DMS79 treated with DMSO at 0.1 percent for 48 hours (cell line): ENCODE measurements around the gene HIC1.
"Not testable (repeated sequence)": the region's sequence is repeated elsewhere in the genome, so short reads cannot be mapped to it uniquely, and the experiment has no call there.

ENCODE experiments used
- DNase-seq: peaks from one replicate; lab custom pipeline; 2025; lab: John Stamatoyannopoulos, UW

Gene HIC1, protein sequence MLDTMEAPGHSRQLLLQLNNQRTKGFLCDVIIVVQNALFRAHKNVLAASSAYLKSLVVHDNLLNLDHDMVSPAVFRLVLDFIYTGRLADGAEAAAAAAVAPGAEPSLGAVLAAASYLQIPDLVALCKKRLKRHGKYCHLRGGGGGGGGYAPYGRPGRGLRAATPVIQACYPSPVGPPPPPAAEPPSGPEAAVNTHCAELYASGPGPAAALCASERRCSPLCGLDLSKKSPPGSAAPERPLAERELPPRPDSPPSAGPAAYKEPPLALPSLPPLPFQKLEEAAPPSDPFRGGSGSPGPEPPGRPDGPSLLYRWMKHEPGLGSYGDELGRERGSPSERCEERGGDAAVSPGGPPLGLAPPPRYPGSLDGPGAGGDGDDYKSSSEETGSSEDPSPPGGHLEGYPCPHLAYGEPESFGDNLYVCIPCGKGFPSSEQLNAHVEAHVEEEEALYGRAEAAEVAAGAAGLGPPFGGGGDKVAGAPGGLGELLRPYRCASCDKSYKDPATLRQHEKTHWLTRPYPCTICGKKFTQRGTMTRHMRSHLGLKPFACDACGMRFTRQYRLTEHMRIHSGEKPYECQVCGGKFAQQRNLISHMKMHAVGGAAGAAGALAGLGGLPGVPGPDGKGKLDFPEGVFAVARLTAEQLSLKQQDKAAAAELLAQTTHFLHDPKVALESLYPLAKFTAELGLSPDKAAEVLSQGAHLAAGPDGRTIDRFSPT

GRCh38 chr17:2054512-2055291, at the start of gene HIC1:
HIC1 (plus strand) TSS chr17:2055103; CDS start chr17:2056691, 1,588 bp downstream.
- DNase-seq = peak; percentile 58

GRCh38 chr17:2008332-2009126, 46.4 kb upstream of the HIC1 start:
- no peak for DNase-seq

- DNase-seq = no peak
Measured at GRCh38 chr17:2009737-2010136, 45.2 kb upstream of the HIC1 start.

DNA sequence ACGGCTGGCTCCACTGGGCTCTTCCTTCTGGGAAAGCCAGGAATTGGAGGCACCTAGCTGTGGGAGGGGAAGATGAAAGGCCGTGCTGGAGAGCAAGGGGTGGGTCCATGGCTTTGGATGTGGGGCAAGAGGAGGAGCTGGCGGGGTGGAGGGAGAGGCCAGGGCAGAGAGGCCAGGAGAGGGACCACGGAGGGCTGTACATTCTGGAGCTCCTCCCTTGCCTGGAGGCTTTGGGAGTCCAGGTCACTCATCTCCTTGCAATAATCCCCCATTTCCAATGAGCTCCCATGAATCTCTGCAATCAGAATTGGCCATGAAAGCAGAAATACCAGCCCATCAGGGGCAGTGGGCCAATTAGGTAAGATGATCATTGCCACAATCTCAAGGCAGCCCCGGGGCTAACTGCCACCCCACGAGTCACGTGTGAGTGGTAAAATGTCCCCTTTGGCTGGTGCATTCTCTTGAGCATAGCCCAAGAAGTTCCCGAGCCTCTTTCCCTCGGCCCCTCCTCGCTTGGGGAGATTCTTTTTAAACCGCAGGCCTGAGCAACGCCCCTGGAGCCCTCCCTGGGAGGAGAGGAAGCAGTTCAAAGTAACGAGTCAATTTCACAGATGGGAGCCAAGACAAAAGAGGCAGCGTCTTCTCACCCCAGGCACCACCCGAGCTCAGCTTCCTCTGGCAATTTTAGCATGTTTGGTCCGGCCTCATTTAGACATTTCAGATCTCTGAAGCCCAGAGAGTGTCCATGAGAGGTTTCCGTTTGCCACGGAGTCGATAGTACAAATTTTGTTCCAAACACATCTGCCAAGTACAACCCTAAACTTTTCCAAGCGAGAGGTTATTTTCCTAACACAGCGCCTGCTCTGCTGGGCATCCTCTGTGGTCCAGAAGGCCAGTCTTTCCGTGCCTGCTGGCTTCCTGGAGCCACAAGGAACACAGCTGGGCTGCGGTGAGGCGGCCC, 43.2 kb upstream of the HIC1 start:
- DNase-seq = peak; percentile 90

DNA sequence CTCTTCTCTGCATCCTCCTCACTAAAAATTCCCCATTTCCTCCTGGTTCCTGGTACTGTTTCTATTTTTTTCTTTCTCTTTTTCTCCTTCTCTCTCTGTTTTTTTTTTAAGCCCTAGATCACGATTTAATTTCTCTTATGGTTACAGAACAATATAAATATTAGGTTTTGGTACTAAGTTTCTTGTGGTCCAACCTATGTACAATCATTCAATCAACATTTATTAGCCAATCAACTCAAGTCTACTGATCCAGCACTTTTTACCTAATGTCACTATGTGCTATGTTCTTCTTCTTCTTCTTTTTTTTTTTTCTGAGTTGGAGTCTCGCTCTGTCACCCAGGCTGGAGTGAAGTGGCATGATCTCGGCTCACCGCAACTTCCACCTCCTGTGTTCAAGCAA, 42.4 kb upstream of the HIC1 start:
- no peak for DNase-seq

DNA sequence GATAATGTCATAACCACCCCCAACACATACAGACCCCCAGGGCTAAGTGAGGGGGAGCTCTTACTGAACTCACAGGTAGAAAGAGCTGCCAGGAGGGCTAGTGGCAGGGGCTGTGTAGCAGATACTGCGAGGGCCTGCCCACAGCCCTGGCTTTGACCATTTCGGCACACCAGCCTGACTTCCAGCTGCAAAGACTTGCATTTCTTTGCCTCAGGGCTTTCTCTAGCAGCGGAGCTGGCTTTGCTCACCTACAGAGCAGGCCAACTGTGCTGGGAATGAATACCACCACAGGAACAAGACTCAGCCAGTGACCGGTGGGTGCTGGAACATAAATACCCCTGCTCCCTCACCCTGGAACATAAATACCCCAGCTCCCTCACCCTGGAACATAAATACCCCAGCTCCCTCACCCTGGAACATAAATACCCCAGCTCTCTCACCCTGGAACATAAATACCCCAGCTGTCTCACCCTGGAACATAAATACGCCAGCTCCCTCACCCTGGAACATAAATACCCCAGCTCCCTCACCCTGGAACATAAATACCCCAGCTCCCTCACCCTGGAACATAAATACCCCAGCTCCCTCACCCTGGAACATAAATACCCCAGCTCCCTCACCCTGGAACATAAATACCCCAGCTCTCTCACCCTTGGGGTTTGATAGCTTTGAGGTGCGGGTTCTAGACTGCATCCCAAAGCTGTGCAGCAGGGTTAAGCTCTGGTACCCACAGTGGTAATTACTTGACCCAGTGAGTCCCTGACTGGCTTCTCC, 41.5 kb upstream of the HIC1 start:
- DNase-seq = not testable (repeated sequence)

- DNase-seq = no peak
Measured at GRCh38 chr17:2013994-2014317, 40.9 kb upstream of the HIC1 start.

DNA sequence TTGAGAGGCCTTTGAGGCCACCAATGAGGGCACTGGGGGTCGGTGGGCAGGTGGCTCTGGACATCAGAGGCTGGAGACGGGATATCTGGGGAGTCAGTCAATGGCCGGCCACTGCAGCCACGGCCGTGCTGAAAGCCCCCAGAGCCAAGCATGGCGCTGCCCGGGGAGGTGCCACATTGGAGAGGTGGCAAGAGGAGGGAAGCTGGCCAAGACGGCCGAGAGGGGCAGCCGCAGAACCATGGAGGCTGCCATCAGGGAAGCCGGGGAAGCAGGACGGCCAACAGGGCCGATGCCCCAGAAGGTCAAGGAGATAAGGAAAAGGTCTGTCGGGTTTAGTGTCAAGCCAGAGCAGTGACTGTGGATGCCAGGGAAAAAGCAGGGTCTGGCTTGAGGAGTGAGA, 39.6 kb upstream of the HIC1 start:
- DNase-seq = no peak

DNA sequence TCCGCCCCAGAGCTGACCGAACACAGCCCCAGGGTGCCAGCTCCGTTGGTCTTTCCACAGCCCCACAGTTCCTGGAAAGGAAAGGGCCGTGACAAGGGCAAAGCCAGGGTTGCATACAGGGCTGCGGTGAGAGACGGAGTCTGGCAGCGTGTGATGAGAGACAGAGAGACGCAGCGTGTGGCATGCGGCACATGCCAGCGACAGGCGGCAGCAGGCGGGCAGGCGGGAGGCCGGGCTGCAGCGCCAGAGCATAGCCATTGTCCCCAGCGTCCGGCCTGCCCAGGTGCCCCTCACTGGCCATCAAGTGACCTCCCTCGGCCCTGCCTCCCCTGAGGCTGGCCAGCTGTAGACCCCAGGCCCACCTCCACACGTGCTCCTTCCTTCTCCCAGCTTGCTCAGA, 38.4 kb upstream of the HIC1 start:
- DNase-seq = no peak

DNA sequence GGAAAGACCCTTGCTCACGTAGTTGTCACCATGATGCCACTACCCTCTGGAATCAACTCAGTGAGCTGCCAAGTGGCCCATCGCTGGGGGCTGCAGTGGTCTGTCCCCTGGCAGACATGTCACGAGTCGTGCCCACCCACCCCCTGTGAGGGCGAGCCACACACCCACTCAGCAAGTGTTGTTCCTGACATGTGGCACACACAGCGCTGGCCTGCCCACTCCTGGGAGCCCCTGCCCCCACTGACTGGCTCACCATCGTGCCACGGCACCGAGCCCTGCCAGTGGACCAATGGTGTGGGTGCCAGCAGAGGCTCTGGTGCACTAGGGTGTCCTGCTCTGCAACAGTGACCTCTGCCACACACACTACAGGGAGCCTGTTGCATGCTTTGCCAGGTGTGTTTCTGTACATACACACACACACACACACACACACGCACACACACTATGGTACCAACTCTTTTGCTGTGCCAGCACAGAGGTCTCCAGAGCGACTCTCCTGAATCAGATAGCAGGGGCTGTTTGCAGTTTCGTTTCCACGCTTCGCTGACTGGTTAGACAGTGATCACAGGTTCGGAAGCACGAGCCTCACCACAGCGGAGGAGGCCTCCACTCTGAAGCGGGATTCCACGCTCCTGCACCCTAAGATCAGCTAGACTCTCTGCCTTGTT, 37.5 kb upstream of the HIC1 start:
- DNase-seq = peak; percentile 68

DNA sequence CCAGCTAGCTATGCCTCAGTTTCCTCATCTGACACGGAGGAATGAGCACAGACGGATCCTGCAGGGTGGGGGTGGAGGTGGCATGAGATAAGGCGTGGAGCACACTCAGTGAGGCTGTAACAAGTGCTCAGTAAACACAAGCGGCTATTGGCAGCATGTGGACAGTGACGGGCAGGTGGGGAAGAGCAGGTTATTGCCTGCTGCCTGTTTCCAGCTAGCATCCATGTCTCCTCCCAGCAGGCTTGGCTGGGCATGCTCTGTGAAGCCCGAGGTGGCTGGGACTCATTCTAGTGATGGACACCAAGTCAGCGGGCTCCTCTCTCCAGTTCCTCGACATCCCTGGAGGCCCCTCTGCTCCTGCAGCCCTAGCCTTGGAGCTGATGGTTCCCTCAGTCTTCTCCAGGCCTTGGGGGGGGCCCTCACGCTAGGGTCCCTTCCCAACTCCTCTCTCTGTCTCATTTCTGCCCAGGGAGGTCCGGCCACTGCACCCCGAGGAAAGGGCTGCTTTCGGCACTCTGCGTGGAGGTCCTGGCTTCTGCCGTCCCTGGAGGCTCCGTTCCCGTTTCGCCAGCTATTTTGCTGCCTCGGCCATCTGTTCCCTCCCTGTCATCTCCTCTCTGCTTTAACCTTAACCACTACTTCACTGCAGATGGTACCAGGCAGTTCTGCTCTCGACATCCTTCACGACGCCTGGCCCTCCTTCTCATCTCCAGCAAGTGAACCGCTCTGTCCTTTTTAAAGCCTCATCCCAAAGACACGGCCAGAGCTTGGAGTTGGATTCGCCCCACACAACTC, 36.0 kb upstream of the HIC1 start:
- DNase-seq = no peak

DNA sequence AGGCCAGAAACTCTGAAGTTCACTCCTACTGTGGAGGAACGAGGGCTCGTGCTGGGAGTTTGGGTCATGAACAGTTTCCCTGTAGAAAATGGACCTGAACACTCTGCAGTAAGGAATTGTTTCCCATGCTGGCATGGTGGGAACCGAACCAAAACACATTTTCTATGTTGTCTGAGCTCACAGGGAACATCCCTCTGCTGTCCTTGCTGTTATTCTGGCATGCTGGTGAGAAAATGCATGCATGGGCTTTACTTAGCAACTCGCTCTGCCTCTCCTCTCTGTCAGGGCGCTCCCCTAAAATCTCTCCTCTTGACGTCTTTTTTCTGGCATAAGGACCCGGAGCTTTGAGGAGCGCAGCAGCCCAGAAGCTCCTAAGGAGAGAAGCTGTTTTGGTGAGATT, 35.2 kb upstream of the HIC1 start:
- no peak for DNase-seq

DNA sequence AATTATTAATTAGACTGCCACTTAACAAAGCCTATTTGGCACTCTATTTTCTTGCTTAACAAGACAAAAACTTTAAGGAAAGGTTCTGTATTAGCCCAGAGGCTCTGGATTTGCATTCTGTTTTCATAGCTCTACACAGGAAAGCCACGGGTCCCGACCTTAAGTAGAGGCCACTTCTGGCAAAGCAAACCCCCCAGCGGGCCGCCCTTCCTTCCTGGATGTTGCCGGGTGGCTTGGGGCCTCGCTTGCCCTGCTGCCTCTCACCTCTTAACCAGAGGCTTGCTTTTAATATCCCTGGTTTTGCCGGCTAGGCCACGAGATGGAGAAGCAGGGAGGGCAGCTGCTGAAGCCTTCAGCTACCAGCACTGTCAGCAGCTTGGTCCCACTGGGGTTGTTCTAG, 34.2 kb upstream of the HIC1 start:
- no peak for DNase-seq

GRCh38 chr17:2022647-2023240, 32.2 kb upstream of the HIC1 start:
- no peak for DNase-seq

DNA sequence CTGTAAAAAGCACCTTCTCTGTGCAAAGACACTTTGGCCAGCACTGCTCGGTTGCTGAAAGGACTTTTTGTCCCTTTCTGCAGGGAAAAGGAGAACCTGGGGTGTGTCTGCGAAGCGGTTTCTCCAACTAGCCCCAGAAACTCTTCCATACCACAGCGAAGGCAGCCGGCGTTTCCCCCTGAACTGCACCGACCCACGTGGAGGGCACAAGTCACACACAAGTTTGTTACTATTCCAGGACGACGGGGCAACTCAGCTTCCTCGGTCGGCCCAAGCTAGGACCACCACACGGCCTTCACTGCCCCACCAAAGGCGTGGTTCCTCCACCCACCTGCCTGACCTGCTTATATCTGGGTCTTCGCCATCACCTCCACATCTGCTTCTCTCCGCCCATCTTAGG, 31.6 kb upstream of the HIC1 start:
- DNase-seq = no peak

DNA sequence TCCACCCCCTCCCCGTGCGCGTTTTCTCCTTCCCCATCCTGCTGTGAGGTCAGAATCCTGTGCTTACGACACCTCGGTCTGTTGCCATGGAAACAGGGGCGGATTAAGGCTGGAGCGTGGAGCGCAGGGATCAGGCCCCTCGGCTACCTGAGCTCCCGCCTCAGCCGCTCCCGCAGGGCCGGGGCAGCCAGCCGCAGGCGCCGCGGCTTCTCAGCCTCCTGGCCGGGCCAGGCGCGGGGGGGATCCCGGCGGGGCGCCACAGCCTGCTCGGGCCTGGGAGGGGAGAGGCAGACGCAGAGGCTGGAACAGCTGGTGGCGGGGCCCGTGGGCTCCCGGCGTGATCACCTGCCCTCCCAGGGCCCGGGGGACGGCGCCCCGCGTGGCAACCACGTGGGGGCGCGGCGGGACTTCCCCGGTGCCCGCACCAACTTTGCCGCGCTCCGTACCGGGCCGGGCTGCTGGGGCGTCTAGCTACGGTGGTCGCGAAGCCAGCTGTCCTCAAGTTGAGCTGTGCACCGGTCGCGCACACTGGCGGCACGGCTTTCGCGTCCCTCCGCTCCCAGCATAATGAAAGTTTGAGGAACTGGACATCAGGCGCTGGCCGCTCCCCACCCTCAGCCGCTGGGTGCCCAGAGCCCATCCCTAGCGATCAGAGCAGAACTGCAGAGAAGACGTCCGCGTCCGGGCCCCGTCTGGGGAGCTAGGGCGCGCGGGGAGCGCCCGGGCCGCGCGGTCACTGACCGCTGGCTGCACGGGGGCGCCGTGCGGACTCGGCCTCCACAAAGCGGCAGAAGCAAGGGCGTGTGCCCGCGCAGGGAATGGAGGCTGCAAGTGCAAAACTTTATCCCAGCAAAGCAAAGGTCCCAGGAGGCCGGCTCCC, 31.0 kb upstream of the HIC1 start:
- peak; percentile 55 for DNase-seq

GRCh38 chr17:2024572-2025219, 30.2 kb upstream of the HIC1 start:
- no peak for DNase-seq
